HFFc6 (cell line): Measurements from ENCODE around the gene GARIN5B. TPM values are rescaled to one million over a fixed set of nuclear protein-coding genes. Genes with fewer than 3 reads are reported as not detected.

Source experiments
- DNase-seq: peaks from one replicate; pipeline ENCODE4 v3.0.0-alpha.2; 2018
- H3K27ac Mint-ChIP-seq: 2 replicates; pipeline ENCODE4 v1.8.0; 2020; ENCODE audit warnings: mild to moderate bottlenecking, mixed read lengths
- H3K27me3 Mint-ChIP-seq: 2 replicates; pipeline ENCODE4 v1.8.0; 2021; ENCODE audit warnings: mild to moderate bottlenecking, moderate library complexity, mixed read lengths; ENCODE audit not compliant: insufficient read depth
- H3K36me3 Mint-ChIP-seq: 2 replicates; pipeline ENCODE4 v1.8.0; 2021; ENCODE audit warnings: low read depth, mixed read lengths
- H3K4me1 Mint-ChIP-seq: 2 replicates; pipeline ENCODE4 v1.8.0; 2020; ENCODE audit warnings: low read depth, mixed read lengths
- H3K4me3 Mint-ChIP-seq: 2 replicates; pipeline ENCODE4 v1.8.0; 2020; ENCODE audit warnings: mild to moderate bottlenecking, moderate library complexity, mixed read lengths
- H3K9me3 Mint-ChIP-seq: 2 replicates; pipeline ENCODE4 v1.8.0; 2020; ENCODE audit warnings: mild to moderate bottlenecking, mixed read lengths
- CTCF ChIP-seq: fragments of 200-600 bp; sonication (generic); IDR thresholded peaks from 2 replicates; pipeline ENCODE4 v1.5.0; 2021; ENCODE audit warnings: antibody characterized with exemption, mild to moderate bottlenecking
- total RNA-seq, 6 experiments: library from RNA; stranded (reverse); fragmentation: NEBNext Ultra II Directional; extraction: Animal tissue kit (Norgen Biotek cat#: 25700); gene quantifications; 2 replicates in 1 of 6; 3 replicates in 5 of 6; pipeline ENCODE4 v1.2.3, GENCODE V29; 2021

The GARIN5B gene
- total RNA-seq, 6 experiments from 2014 or later: 0.05 TPM; not detected in 5

- Mint-ChIP-seq H3K4me3 (no peak overlapping the region), H3K4me1 (no peaks in the 10 kb centered on the region), H3K27me3 (peaks cover 4% of the 10 kb centered on the region; the same call in 1 of the 2 replicates), H3K36me3 (peaks cover 8% of the 10 kb centered on the region; the same call in 1 of the 2 replicates), H3K27ac (peak overlapping the region; percentile 18; the same call in 1 of the 2 replicates), H3K9me3 (no peaks in the 10 kb centered on the region)
- no peak for TF ChIP-seq CTCF
- DNase-seq: no peak
Observed at GRCh38 chr19:55365245-55365644, 2.2 kb upstream of the GARIN5B start.

- DNase-seq: no peak
- TF ChIP-seq CTCF: no peak
- no peaks in the 10 kb centered on the region for H3K9me3 Mint-ChIP-seq
- H3K27me3 Mint-ChIP-seq: peaks cover 6% of the 10 kb centered on the region
- peaks cover 4% of the 10 kb centered on the region; the same call in 1 of the 2 replicates for H3K36me3 Mint-ChIP-seq
- H3K4me3 Mint-ChIP-seq: no peak overlapping the region
- no peak overlapping the region for H3K27ac Mint-ChIP-seq
- no peaks in the 10 kb centered on the region for H3K4me1 Mint-ChIP-seq
Observed at GRCh38 chr19:55362174-55362989, 678 bp downstream of the GARIN5B start.

GRCh38 chr19:55360902-55361301 lies 2.2 kb downstream of the GARIN5B start:
- no peak for TF ChIP-seq CTCF
- DNase-seq: no peak
- no peak overlapping the region for H3K27ac Mint-ChIP-seq
- no peaks in the 10 kb centered on the region for H3K36me3 Mint-ChIP-seq
- peaks cover 10% of the 10 kb centered on the region for H3K27me3 Mint-ChIP-seq
- no peaks in the 10 kb centered on the region for H3K9me3 Mint-ChIP-seq
- H3K4me1 Mint-ChIP-seq: no peaks in the 10 kb centered on the region
- H3K4me3 Mint-ChIP-seq: no peak overlapping the region

GRCh38 chr19:55358943-55359908 lies 3.8 kb downstream of the GARIN5B start:
- peaks cover 10% of the 10 kb centered on the region for H3K27me3 Mint-ChIP-seq

More at GRCh38 chr19:55358943-55359908, 3.8 kb downstream of the GARIN5B start:
- no peak for DNase-seq
- Mint-ChIP-seq H3K27ac (no peak overlapping the region), H3K4me3 (no peak overlapping the region), H3K9me3 (no peaks in the 10 kb centered on the region), H3K4me1 (no peaks in the 10 kb centered on the region), H3K36me3 (no peaks in the 10 kb centered on the region)
- no peak for TF ChIP-seq CTCF
